CD14-positive monocyte (primary cell): ENCODE measurements around the gene ZNF221. TPM values are rescaled to one million over a fixed set of nuclear protein-coding genes. Genes with fewer than 3 reads are reported as not detected.
A peak's percentile ranks its signal among the peaks of the same experiment; 100 is the strongest.

Experiments
- DNase-seq, 3 donors: peaks; one replicate each; pipeline ENCODE4 v3.0.0-alpha.2; 2011 to 2022
- H2AFZ ChIP-seq: 2 replicates; pipeline ENCODE4 v1.6.0; 2012; ENCODE audit warnings: mild to moderate bottlenecking, low read depth, low read length, inconsistent platforms; ENCODE audit not compliant: insufficient read depth, poor library complexity, severe bottlenecking
- H3K27ac ChIP-seq, 2 donors: 1 replicate in 1 of 2; 2 replicates in 1 of 2; pipeline ENCODE4 v1.5.1; 2012 to 2013; ENCODE audit warnings: low read length in 2 of 2, control low read depth in 1 of 2, inconsistent platforms in 1 of 2, low read depth in 1 of 2, mild to moderate bottlenecking in 1 of 2
- H3K27me3 ChIP-seq, 2 donors: one replicate each; pipeline versions ENCODE4 v1.6.0 to v1.6.1; 2011 to 2013; ENCODE audit warnings: low read length in 2 of 2; ENCODE audit not compliant: control insufficient read depth in 2 of 2, insufficient read depth in 2 of 2
- H3K36me3 ChIP-seq, 2 donors: replicated peaks in 1 of 2; 1 replicate in 1 of 2; 2 replicates in 1 of 2; pipeline versions ENCODE4 v1.5.1 to v1.6.1; 2012 to 2013; ENCODE audit warnings: low read length in 2 of 2, control low read depth in 1 of 2, inconsistent platforms in 1 of 2, mild to moderate bottlenecking in 1 of 2; ENCODE audit not compliant: insufficient read depth in 2 of 2, control insufficient read depth in 1 of 2
- H3K4me1 ChIP-seq, 2 donors: 1 replicate in 1 of 2; 2 replicates in 1 of 2; pipeline versions ENCODE4 v1.5.1 to v1.6.1; 2012 to 2013; ENCODE audit warnings: low read length in 2 of 2, control low read depth in 1 of 2, inconsistent platforms in 1 of 2, mild to moderate bottlenecking in 1 of 2, moderate library complexity in 1 of 2; ENCODE audit not compliant: insufficient read depth in 2 of 2, control insufficient read depth in 1 of 2
- H3K4me2 ChIP-seq: replicated peaks from 2 replicates; pipeline ENCODE3; 2012; ENCODE audit warnings: low read length, moderate library complexity, mild to moderate bottlenecking; ENCODE audit not compliant: poor library complexity, severe bottlenecking; ENCODE audit errors: extremely low read depth
- H3K4me3 ChIP-seq, 3 experiments: fragments of 200-600 bp in 1 of 3; sonication (generic) in 1 of 3; replicated peaks in 1 of 3; 1 replicate in 2 of 3; 2 replicates in 1 of 3; pipeline ENCODE4 v1.5.1; 2011 to 2013; ENCODE audit warnings: low read length in 3 of 3, mild to moderate bottlenecking in 3 of 3, control low read depth in 2 of 3, low read depth in 2 of 3, inconsistent platforms in 1 of 3, moderate library complexity in 1 of 3
- H3K79me2 ChIP-seq: 2 replicates; pipeline ENCODE4 v1.6.0; 2012; ENCODE audit warnings: mild to moderate bottlenecking, control low read depth, inconsistent platforms, low read length, moderate library complexity; ENCODE audit not compliant: insufficient read depth
- H3K9ac ChIP-seq: 2 replicates; pipeline ENCODE4 v1.6.0; 2017; ENCODE audit warnings: low read length, mild to moderate bottlenecking; ENCODE audit not compliant: insufficient read depth, poor library complexity, severe bottlenecking
- H3K9me3 ChIP-seq, 2 donors: replicated peaks in 1 of 2; 1 replicate in 1 of 2; 2 replicates in 1 of 2; pipeline versions ENCODE4 v1.5.1 to v1.6.1; 2012 to 2013; ENCODE audit warnings: low read length in 2 of 2, control low read depth in 1 of 2; ENCODE audit not compliant: control insufficient read depth in 1 of 2, insufficient read depth in 1 of 2
- H4K20me1 ChIP-seq: 2 replicates; pipeline ENCODE4 v1.6.0; 2012; ENCODE audit warnings: mild to moderate bottlenecking, low read length, control low read depth, moderate library complexity; ENCODE audit not compliant: insufficient read depth
- H3K27ac Mint-ChIP-seq, 7 donors: one replicate each; pipeline ENCODE4 v1.8.0; 2020; ENCODE audit warnings: mild to moderate bottlenecking in 7 of 7, mixed read lengths in 7 of 7, moderate library complexity in 6 of 7, inconsistent platforms in 2 of 7
- H3K27me3 Mint-ChIP-seq, 3 donors: one replicate each; pipeline ENCODE4 v1.8.0; 2021 to 2022; ENCODE audit warnings: low read depth in 3 of 3, mild to moderate bottlenecking in 3 of 3, mixed read lengths in 3 of 3, moderate library complexity in 3 of 3, inconsistent platforms in 1 of 3
- H3K36me3 Mint-ChIP-seq, 2 donors: one replicate each; pipeline ENCODE4 v1.8.0; 2020; ENCODE audit warnings: mixed read lengths in 2 of 2, inconsistent platforms in 1 of 2, mild to moderate bottlenecking in 1 of 2
- H3K4me1 Mint-ChIP-seq: one replicate; pipeline ENCODE4 v1.8.0; 2020; ENCODE audit warnings: mild to moderate bottlenecking, mixed read lengths
- H3K4me3 Mint-ChIP-seq, 2 donors: one replicate each; pipeline ENCODE4 v1.8.0; 2020; ENCODE audit warnings: mild to moderate bottlenecking in 2 of 2, mixed read lengths in 2 of 2, moderate library complexity in 1 of 2
- H3K9me3 Mint-ChIP-seq, 7 donors: one replicate each; pipeline ENCODE4 v1.8.0; 2020 to 2022; ENCODE audit warnings: mixed read lengths in 7 of 7, mild to moderate bottlenecking in 6 of 7, moderate library complexity in 6 of 7, inconsistent platforms in 2 of 7
- WGBS: methylation state at CpG from one replicate; pipeline ENCODE4 v1.1.5; 2013; ENCODE audit warnings: missing lambda C conversion rate; ENCODE audit not compliant: insufficient coverage; 5-methylcytosine and 5-hydroxymethylcytosine counted together
- intact Hi-C, 2 donors: fragments of 100-400 bp; cut with micrococcal nuclease; formaldehyde crosslinking; loops; one replicate each; pipeline versions ENCODE4 v1.15.0 to v1.15.1; 2023
- polyA plus RNA-seq, 3 donors: library from polyadenylated mRNA; depleted of rRNA in 1 of 3; unstranded in 2 of 3; stranded (reverse) in 1 of 3; fragments of 300-500 nt in 2 of 3; fragments of >200 nt in 1 of 3; fragmentation: Illumina TruSeq in 2 of 3; gene quantifications; 1 replicate in 2 of 3; 2 replicates in 1 of 3; pipeline ENCODE4 v1.2.3, GENCODE V29; 2012 to 2021
- TF ChIP-seq, protein P1 (sequence below): fragments of 200-600 bp; IDR thresholded peaks from one replicate; pipeline ENCODE4 v1.8.0; 2022; ENCODE audit warnings: antibody characterized with exemption, mild to moderate bottlenecking

ZNF221 gene
- polyA plus RNA-seq, 3 donors: 0.13 to 0.29 TPM; not detected in 1

DNA sequence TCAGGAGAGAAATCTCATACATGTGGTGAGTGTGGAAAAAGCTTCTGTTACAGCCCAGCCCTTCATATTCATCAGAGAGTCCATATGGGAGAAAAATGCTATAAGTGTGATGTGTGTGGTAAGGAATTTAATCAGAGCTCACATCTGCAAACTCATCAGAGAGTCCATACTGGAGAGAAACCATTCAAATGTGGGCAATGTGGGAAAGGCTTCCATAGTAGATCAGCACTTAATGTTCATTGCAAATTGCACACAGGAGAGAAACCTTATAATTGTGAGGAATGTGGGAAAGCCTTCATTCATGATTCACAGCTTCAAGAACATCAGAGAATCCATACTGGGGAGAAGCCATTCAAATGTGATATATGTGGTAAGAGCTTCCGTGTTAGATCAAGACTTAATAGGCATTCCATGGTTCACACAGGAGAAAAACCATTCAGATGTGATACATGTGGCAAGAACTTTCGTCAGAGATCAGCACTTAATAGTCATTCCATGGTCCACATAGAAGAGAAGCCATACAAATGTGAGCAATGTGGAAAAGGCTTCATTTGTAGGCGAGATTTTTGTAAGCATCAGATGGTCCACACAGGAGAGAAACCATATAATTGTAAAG lies 15.2 kb downstream of the ZNF221 start:
- no peaks in the 10 kb centered on the region for H3K79me2 ChIP-seq
- H3K36me3 ChIP-seq: peaks cover 13 to 46% of the 10 kb centered on the region in 2 donors
- H3K27me3 ChIP-seq: no peaks in the 10 kb centered on the region
- Mint-ChIP-seq H3K27ac (no peak overlapping the region), H3K36me3 (peaks cover 25 to 35% of the 10 kb centered on the region in 2 donors), H3K27me3 (no peaks in the 10 kb centered on the region), H3K4me3 (no peak overlapping the region), H3K9me3 (peaks cover 39 to 87% (median 78%) of the 10 kb centered on the region in 7 donors), H3K4me1 (no peaks in the 10 kb centered on the region)
- peak overlapping the region in 1 of 3 experiments; percentile 0 for H3K4me3 ChIP-seq
- TF ChIP-seq, protein P1, sequence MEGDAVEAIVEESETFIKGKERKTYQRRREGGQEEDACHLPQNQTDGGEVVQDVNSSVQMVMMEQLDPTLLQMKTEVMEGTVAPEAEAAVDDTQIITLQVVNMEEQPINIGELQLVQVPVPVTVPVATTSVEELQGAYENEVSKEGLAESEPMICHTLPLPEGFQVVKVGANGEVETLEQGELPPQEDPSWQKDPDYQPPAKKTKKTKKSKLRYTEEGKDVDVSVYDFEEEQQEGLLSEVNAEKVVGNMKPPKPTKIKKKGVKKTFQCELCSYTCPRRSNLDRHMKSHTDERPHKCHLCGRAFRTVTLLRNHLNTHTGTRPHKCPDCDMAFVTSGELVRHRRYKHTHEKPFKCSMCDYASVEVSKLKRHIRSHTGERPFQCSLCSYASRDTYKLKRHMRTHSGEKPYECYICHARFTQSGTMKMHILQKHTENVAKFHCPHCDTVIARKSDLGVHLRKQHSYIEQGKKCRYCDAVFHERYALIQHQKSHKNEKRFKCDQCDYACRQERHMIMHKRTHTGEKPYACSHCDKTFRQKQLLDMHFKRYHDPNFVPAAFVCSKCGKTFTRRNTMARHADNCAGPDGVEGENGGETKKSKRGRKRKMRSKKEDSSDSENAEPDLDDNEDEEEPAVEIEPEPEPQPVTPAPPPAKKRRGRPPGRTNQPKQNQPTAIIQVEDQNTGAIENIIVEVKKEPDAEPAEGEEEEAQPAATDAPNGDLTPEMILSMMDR: no peak
- no peaks in the 10 kb centered on the region for H4K20me1 ChIP-seq
- no peak overlapping the region for H3K4me2 ChIP-seq
- H3K9ac ChIP-seq: no peak overlapping the region
- DNase-seq: no peak
- intact Hi-C loops: no loop called here
- H3K9me3 ChIP-seq: peaks cover 37 to 92% of the 10 kb centered on the region in 2 donors
- no peak overlapping the region for H3K27ac ChIP-seq
- no peaks in the 10 kb centered on the region for H3K4me1 ChIP-seq
- H2AFZ ChIP-seq: no peak overlapping the region
- 100% methylated on average over 1 of the region's 3 CpGs for WGBS

DNA sequence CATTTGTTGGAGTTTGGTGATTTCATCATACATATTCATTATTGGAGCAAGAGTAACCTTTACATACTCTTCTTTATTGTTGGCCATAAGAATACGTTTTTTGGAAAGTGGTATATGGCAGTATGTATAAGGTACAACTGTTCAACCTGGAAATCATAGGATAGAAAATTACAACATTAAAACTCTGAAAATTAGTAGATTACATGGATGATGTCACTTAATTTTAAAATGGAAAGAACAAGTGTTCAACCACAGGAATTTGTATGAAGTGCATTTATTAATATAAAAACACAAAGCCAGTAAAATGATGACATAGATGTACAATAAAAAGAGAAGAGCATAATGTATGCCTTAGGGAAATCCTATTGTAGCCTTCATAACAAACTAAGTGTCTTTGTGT lies 25.7 kb downstream of the ZNF221 start:
- Histone ChIP-seq H3K27me3 (no peaks in the 10 kb centered on the region), H3K4me3 (no peak overlapping the region), H3K27ac (no peak overlapping the region), H3K9me3 (peaks cover 18 to 71% of the 10 kb centered on the region in 2 donors), H3K36me3 (no peaks in the 10 kb centered on the region), H3K9ac (no peak overlapping the region), H4K20me1 (no peaks in the 10 kb centered on the region), H3K4me2 (no peak overlapping the region), H2AFZ (no peak overlapping the region), H3K4me1 (no peaks in the 10 kb centered on the region), H3K79me2 (no peaks in the 10 kb centered on the region)
- Mint-ChIP-seq H3K27me3 (no peaks in the 10 kb centered on the region), H3K4me3 (no peak overlapping the region), H3K4me1 (no peaks in the 10 kb centered on the region), H3K36me3 (no peaks in the 10 kb centered on the region), H3K27ac (no peak overlapping the region), H3K9me3 (peaks cover 27 to 62% (median 58%) of the 10 kb centered on the region in 7 donors)
- TF ChIP-seq, protein P1: no peak
- intact Hi-C loops: no loop called here
- no peak for DNase-seq
- no CpG with 5 or more reads among the region's 1 CpG for WGBS
